WTC11 (cell line): ENCODE data around the gene ADGRA1. TPM values are rescaled to one million over a fixed set of nuclear protein-coding genes. Genes with fewer than 3 reads are reported as not detected.

ENCODE experiments used
- ATAC-seq: fragments of 200-7000 bp; cut with Tn5 transposase; 2 replicates; pipeline ENCODE4 v1.10.0; 2021; ENCODE audit warnings: mild to moderate bottlenecking, moderate library complexity
- CTCF ChIA-PET: fragments of 300-600 bp; sonication (Branson Sonifier 250); formaldehyde crosslinking; loops from one replicate; lab custom pipeline; 2021; ENCODE audit warnings: antibody characterized with exemption; lab: Charles Lee
- POLR2A ChIA-PET: fragments of 350-600 bp; sonication (Branson Sonifier 250); formaldehyde crosslinking; loops from one replicate; lab custom pipeline; 2021; ENCODE audit warnings: antibody characterized with exemption; lab: Charles Lee
- DNase-seq: peaks from one replicate; pipeline ENCODE4 v3.0.0; 2021; ENCODE audit warnings: low spot score
- H3K27ac Mint-ChIP-seq: 2 replicates; pipeline ENCODE4 v1.8.0; 2021; ENCODE audit warnings: mixed read lengths
- H3K27me3 Mint-ChIP-seq: 2 replicates; pipeline ENCODE4 v1.8.0; 2021; ENCODE audit warnings: low read depth, mild to moderate bottlenecking, moderate library complexity, mixed read lengths
- H3K36me3 Mint-ChIP-seq: 2 replicates; pipeline ENCODE4 v1.8.0; 2021; ENCODE audit warnings: mixed read lengths
- H3K4me1 Mint-ChIP-seq: 2 replicates; pipeline ENCODE4 v1.8.0; 2022; ENCODE audit warnings: mixed read lengths
- H3K4me3 Mint-ChIP-seq: 2 replicates; pipeline ENCODE4 v1.8.0; 2021; ENCODE audit warnings: mild to moderate bottlenecking, moderate library complexity, mixed read lengths
- H3K9me3 Mint-ChIP-seq: 2 replicates; pipeline ENCODE4 v1.8.0; 2021; ENCODE audit warnings: mixed read lengths
- ATF6 ChIP-seq: sonication (generic); formaldehyde crosslinking; IDR thresholded peaks from 2 replicates; pipeline ENCODE4 v1.8.1; 2023; ENCODE audit warnings: mild to moderate bottlenecking, missing genetic modification reagents
- CREB1 ChIP-seq: sonication (generic); formaldehyde crosslinking; IDR thresholded peaks from 2 replicates; pipeline ENCODE4 v1.8.0; 2023; ENCODE audit warnings: mild to moderate bottlenecking, missing genetic modification reagents
- E2F1 ChIP-seq: sonication (generic); formaldehyde crosslinking; IDR thresholded peaks from 2 replicates; pipeline ENCODE4 v1.8.0; 2022; ENCODE audit warnings: mild to moderate bottlenecking, missing genetic modification reagents
- IRF1 ChIP-seq: sonication (generic); formaldehyde crosslinking; IDR thresholded peaks from 2 replicates; pipeline ENCODE4 v1.8.0; 2023; ENCODE audit warnings: missing genetic modification reagents
- IRF2 ChIP-seq: sonication (generic); formaldehyde crosslinking; IDR thresholded peaks from 2 replicates; pipeline ENCODE4 v1.8.0; 2022; ENCODE audit warnings: low read depth, missing genetic modification reagents, borderline replicate concordance
- NFYB ChIP-seq: sonication (generic); formaldehyde crosslinking; conservative IDR thresholded peaks from 2 replicates; pipeline ENCODE4 v1.8.0; 2022; ENCODE audit warnings: low read depth, missing genetic modification reagents
- NR3C1 ChIP-seq: sonication (generic); formaldehyde crosslinking; conservative IDR thresholded peaks from 2 replicates; pipeline ENCODE4 v1.8.1; 2023; ENCODE audit warnings: low read depth, mild to moderate bottlenecking, missing genetic modification reagents
- PRRX2 ChIP-seq: fragments of 250-450 bp; sonication (Bioruptor Pico); IDR thresholded peaks from 2 replicates; pipeline ENCODE4 v1.8.0; 2021; ENCODE audit warnings: mild to moderate bottlenecking
- SMAD4 ChIP-seq: sonication (generic); formaldehyde crosslinking; IDR thresholded peaks from 2 replicates; pipeline ENCODE4 v1.8.0; 2022; ENCODE audit warnings: mild to moderate bottlenecking, missing genetic modification reagents
- TCF7 ChIP-seq: sonication (generic); formaldehyde crosslinking; IDR thresholded peaks from 2 replicates; pipeline ENCODE4 v1.8.0; 2022; ENCODE audit warnings: mild to moderate bottlenecking, low read depth, missing genetic modification reagents, moderate library complexity
- ZBTB21 ChIP-seq: sonication (generic); formaldehyde crosslinking; IDR thresholded peaks from 2 replicates; pipeline ENCODE4 v1.8.1; 2023; ENCODE audit warnings: mild to moderate bottlenecking, missing genetic modification reagents, borderline replicate concordance
- ZNF281 ChIP-seq: sonication (generic); formaldehyde crosslinking; IDR thresholded peaks from 2 replicates; pipeline ENCODE4 v1.8.0; 2023; ENCODE audit warnings: mild to moderate bottlenecking, missing genetic modification reagents
- ZNF317 ChIP-seq: sonication (generic); formaldehyde crosslinking; IDR thresholded peaks from 2 replicates; pipeline ENCODE4 v1.8.1; 2023; ENCODE audit warnings: low read depth, mild to moderate bottlenecking, moderate library complexity, missing genetic modification reagents, borderline replicate concordance
- ZNF425 ChIP-seq: fragments of 250-450 bp; sonication (Bioruptor Pico); conservative IDR thresholded peaks from 2 replicates; pipeline ENCODE4 v1.9.0; 2021; ENCODE audit warnings: mild to moderate bottlenecking
- ZNF532 ChIP-seq: fragments of 250-450 bp; sonication (Bioruptor Pico); IDR thresholded peaks from 2 replicates; pipeline ENCODE4 v1.9.0; 2021; ENCODE audit warnings: mild to moderate bottlenecking, borderline replicate concordance
- total RNA-seq: library from RNA; stranded (reverse); gene quantifications from 3 replicates; pipeline ENCODE4 v1.2.3, GENCODE V29; 2021

ADGRA1 gene
- total RNA-seq, 1 experiment from 2014 or later: 0.20 TPM

GRCh38 chr10:133129859-133130495 lies 42.3 kb downstream of the ADGRA1 start:
- ChIA-PET POLR2A (no interaction called here), CTCF (no interaction called here)
- no peak for ATAC-seq
- H3K4me1 Mint-ChIP-seq: no peaks in the 10 kb centered on the region
- no peak for DNase-seq
- no peak overlapping the region for H3K4me3 Mint-ChIP-seq
- no peak for TF ChIP-seq IRF1 (CRISPR knock-in tag)
- TF ChIP-seq PRRX2: no peak
- no peak for TF ChIP-seq SMAD4 (CRISPR knock-in tag)
- TF ChIP-seq NR3C1: no peak
- no peaks in the 10 kb centered on the region for H3K36me3 Mint-ChIP-seq
- no peaks in the 10 kb centered on the region for H3K9me3 Mint-ChIP-seq
- no peak overlapping the region for H3K27ac Mint-ChIP-seq
- no peaks in the 10 kb centered on the region for H3K27me3 Mint-ChIP-seq

- ATAC-seq (no peak), DNase-seq (no peak)
- Mint-ChIP-seq H3K27me3 (no peaks in the 10 kb centered on the region), H3K4me1 (no peaks in the 10 kb centered on the region), H3K4me3 (no peak overlapping the region), H3K36me3 (no peaks in the 10 kb centered on the region), H3K27ac (no peak overlapping the region), H3K9me3 (no peaks in the 10 kb centered on the region)
- TF ChIP-seq ZNF317: no peak
- TF ChIP-seq ATF6: no peak
- TF ChIP-seq IRF2 (CRISPR knock-in tag): no peak
- no peak for TF ChIP-seq ZNF532 (CRISPR knock-in tag)
- TF ChIP-seq TCF7 (CRISPR knock-in tag): no peak
- TF ChIP-seq ZNF425: no peak
- TF ChIP-seq E2F1 (CRISPR knock-in tag): no peak
- TF ChIP-seq ZNF281 (CRISPR knock-in tag): no peak
- no peak for TF ChIP-seq ZBTB21 (CRISPR knock-in tag)
- no peak for TF ChIP-seq NFYB (CRISPR knock-in tag)
- TF ChIP-seq CREB1: no peak
- CTCF ChIA-PET: no interaction called here
- POLR2A ChIA-PET: no interaction called here
Observed at GRCh38 chr10:133130602-133131001, 42.9 kb downstream of the ADGRA1 start.
